ENCODE measurements around the gene SDK2. TPM values are rescaled to one million over a fixed set of nuclear protein-coding genes. Genes with fewer than 3 reads are reported as not detected.
A peak's percentile ranks its signal among the peaks of the same experiment; 100 is the strongest.

SDK2 gene
- total RNA-seq, 1 experiment from 2014 or later = 0.67 TPM

DNA sequence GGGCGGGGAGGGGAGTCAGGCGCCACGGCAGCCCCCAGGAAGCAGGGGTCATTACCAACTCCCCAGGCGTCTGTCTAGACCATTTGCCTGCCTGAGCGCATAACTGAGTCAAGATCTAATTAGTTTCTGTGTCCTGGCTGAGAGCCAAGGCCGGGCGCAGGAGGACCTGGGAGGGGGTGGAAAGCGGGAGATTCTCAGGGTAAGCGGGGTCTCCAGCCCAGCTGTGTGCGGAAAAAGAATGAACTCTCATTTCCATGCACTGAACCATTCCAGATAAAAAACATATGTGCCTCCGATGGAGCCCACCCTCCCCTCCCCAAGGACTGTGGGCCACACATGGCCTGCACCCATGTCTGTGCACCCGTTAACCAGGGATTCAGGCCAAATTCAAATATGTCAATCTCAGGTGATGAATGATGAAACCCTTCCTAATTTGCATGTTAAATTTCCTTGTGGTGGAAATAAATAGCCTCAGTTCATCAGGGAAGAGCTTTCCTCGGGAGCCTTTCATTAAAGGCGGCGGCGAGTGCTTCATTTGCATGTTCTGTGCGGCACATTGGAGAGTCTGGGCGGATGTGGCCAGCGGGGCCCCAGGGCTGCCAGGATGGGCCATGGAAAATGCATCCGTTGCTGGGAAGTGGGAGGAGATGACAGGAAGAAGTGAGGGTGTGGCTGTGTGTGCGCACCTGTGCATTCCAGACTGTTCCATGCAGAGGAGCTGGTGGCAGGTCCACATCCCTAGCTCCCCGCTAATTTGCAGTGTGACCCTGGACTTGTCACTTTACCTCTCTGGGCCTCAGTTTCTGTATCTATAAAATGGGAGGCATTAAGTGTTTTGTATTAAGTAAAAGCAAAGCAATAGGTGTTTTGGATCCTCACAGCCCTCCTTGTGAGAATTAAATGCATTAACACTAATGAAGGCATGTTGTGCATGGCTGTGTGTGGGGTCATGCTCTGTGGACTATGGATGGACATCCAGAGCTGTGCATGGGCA is 151.1 kb downstream of the SDK2 start:
- TF ChIP-seq, protein P1, sequence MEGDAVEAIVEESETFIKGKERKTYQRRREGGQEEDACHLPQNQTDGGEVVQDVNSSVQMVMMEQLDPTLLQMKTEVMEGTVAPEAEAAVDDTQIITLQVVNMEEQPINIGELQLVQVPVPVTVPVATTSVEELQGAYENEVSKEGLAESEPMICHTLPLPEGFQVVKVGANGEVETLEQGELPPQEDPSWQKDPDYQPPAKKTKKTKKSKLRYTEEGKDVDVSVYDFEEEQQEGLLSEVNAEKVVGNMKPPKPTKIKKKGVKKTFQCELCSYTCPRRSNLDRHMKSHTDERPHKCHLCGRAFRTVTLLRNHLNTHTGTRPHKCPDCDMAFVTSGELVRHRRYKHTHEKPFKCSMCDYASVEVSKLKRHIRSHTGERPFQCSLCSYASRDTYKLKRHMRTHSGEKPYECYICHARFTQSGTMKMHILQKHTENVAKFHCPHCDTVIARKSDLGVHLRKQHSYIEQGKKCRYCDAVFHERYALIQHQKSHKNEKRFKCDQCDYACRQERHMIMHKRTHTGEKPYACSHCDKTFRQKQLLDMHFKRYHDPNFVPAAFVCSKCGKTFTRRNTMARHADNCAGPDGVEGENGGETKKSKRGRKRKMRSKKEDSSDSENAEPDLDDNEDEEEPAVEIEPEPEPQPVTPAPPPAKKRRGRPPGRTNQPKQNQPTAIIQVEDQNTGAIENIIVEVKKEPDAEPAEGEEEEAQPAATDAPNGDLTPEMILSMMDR (conservative IDR thresholded peaks at IDR 0.05; ENCODE audit: low read depth, low read length) = no peak
- no peak for TF ChIP-seq EZH2 (IDR thresholded peaks at IDR 0.05; ENCODE audit: borderline replicate concordance, low read depth, low read length, poor library complexity, severe bottlenecking)
- CTCF ChIA-PET = interaction anchor here (0.8 kb wide), 1 partner anchor 64 kb away, joined by 3 read pairs; no protein-coding TSS in a partner anchor
- BruUV-seq (replicated peaks) = no TSS peak
- Histone ChIP-seq H3K36me3 (ENCODE audit: insufficient read depth, low read length, poor library complexity, severe bottlenecking) (no peaks in the 10 kb centered on the region), H3K27me3 (replicated peaks; ENCODE audit: insufficient read depth, low read depth, low read length, poor library complexity) (no peaks in the 10 kb centered on the region), H3K4me3 (ENCODE audit: low read depth, low read length, poor library complexity, severe bottlenecking) (no peak overlapping the region), H3K4me1 (ENCODE audit: insufficient read depth, low read length, poor library complexity, severe bottlenecking) (peaks cover 15% of the 10 kb centered on the region), H3K9me3 (ENCODE audit: low read depth, low read length, poor library complexity, severe bottlenecking) (no peaks in the 10 kb centered on the region), H3K27ac (ENCODE audit: low read depth, low read length, poor library complexity, severe bottlenecking) (no peak overlapping the region)
- DNase-seq (ENCODE audit: low spot score) = peak; percentile 64
- POLR2A ChIA-PET (ENCODE audit: low non-redundant PET) = no interaction called here
- intact Hi-C loops (cut with micrococcal nuclease; ENCODE audit: unreplicated experiment) = no loop called here

DNA sequence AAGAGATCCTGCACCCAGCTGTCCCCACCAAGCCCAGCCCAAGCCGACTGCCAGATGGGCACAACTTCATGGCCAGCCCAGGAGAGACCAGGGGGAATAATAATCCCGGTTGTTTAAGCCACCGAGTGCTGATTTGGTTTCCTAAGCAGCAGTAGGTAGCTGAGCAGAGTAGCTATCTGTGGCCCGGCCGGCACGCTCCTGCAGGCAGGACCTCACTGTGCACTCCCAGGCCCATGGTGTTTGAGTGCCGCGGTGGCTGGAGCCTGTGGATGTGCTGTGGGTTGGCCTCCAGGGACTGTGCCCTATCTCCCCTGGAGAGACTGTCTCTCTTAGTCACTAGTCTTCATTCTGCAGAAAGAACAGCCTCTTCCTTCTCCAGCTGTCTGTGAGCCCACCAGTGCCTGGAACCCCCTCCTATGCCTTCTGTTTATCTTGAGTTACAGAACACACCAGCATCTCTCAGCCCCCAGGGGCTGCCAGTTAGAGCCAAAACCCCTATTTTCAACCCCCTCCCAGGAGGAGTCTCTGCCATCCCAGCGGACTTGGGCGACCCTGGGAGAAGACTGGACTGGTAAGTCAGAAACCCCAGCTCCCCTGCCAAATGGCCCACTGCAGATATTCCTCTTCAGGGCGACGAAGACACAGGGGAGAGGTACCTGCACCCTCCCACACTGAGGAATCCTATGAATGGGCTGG is 152.0 kb downstream of the SDK2 start:
- BruUV-seq (replicated peaks) = no TSS peak

DNA sequence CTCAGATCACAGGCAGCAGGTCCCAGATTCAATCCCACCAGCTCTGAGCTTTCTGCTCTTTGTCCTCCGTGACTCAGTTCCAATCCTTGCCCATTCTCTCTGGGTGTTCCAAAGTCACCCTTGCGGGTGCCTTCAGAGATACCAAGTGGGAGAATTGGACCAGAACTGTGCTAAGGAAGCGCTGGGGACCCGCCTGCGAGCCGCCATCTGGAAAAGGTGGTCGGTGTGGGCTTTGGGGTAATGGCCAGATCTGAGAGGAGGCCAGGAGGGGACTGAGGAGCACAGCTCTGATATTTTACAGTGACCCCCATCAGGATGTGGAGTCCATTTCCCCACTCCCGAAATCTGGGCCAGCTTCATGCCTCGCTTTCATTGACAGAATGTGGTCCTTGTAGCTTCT is 152.6 kb downstream of the SDK2 start:
- intact Hi-C loops (cut with micrococcal nuclease; ENCODE audit: unreplicated experiment) = no loop called here
- Histone ChIP-seq H3K27ac (ENCODE audit: low read depth, low read length, poor library complexity, severe bottlenecking) (no peak overlapping the region), H3K27me3 (replicated peaks; ENCODE audit: insufficient read depth, low read depth, low read length, poor library complexity) (no peaks in the 10 kb centered on the region), H3K36me3 (ENCODE audit: insufficient read depth, low read length, poor library complexity, severe bottlenecking) (no peaks in the 10 kb centered on the region), H3K4me3 (ENCODE audit: low read depth, low read length, poor library complexity, severe bottlenecking) (no peak overlapping the region), H3K4me1 (ENCODE audit: insufficient read depth, low read length, poor library complexity, severe bottlenecking) (peaks cover 15% of the 10 kb centered on the region), H3K9me3 (ENCODE audit: low read depth, low read length, poor library complexity, severe bottlenecking) (no peaks in the 10 kb centered on the region)
- POLR2A ChIA-PET (ENCODE audit: low non-redundant PET) = no interaction called here
- CTCF ChIA-PET = no interaction called here
- no peak for DNase-seq (ENCODE audit: low spot score)
- BruUV-seq (replicated peaks) = no TSS peak
- no peak for TF ChIP-seq EZH2 (IDR thresholded peaks at IDR 0.05; ENCODE audit: borderline replicate concordance, low read depth, low read length, poor library complexity, severe bottlenecking)
- TF ChIP-seq, protein P1 (conservative IDR thresholded peaks at IDR 0.05; ENCODE audit: low read depth, low read length) = no peak

More for the DNA sequence above, 152.0 kb downstream of the SDK2 start:
- Histone ChIP-seq H3K4me3 (ENCODE audit: low read depth, low read length, poor library complexity, severe bottlenecking) (no peak overlapping the region), H3K4me1 (ENCODE audit: insufficient read depth, low read length, poor library complexity, severe bottlenecking) (peaks cover 15% of the 10 kb centered on the region), H3K27ac (ENCODE audit: low read depth, low read length, poor library complexity, severe bottlenecking) (no peak overlapping the region), H3K9me3 (ENCODE audit: low read depth, low read length, poor library complexity, severe bottlenecking) (no peaks in the 10 kb centered on the region), H3K27me3 (replicated peaks; ENCODE audit: insufficient read depth, low read depth, low read length, poor library complexity) (no peaks in the 10 kb centered on the region), H3K36me3 (ENCODE audit: insufficient read depth, low read length, poor library complexity, severe bottlenecking) (no peaks in the 10 kb centered on the region)
- ChIA-PET POLR2A (ENCODE audit: low non-redundant PET) (no interaction called here), CTCF (interaction anchor here (0.8 kb wide), 1 partner anchor 63 kb away, joined by 3 read pairs; no protein-coding TSS in a partner anchor)
- TF ChIP-seq, protein P1 (conservative IDR thresholded peaks at IDR 0.05; ENCODE audit: low read depth, low read length) = no peak
- no peak for TF ChIP-seq EZH2 (IDR thresholded peaks at IDR 0.05; ENCODE audit: borderline replicate concordance, low read depth, low read length, poor library complexity, severe bottlenecking)
- intact Hi-C loops (cut with micrococcal nuclease; ENCODE audit: unreplicated experiment) = no loop called here
- peak; percentile 36 for DNase-seq (ENCODE audit: low spot score)
